A549 (cell line): Measurements from ENCODE around the gene SMARCB1. TPM values are rescaled to one million over a fixed set of nuclear protein-coding genes. Genes with fewer than 3 reads are reported as not detected.
A peak's percentile ranks its signal among the peaks of the same experiment; 100 is the strongest.

Source experiments
- ATAC-seq, 2 experiments: fragments of 200-7000 bp in 1 of 2; fragments of >200 bp in 1 of 2; cut with Nextera tagmentation in 1 of 2; cut with Tn5 transposase in 1 of 2; 3 replicates each; pipeline versions ENCODE4 v1.8.0 to v1.9.1; 2018 to 2020; ENCODE audit warnings: mild to moderate bottlenecking in 1 of 2, moderate library complexity in 1 of 2
- CTCF ChIA-PET: fragments of 300-600 bp; sonication (Branson Sonifier 250); formaldehyde crosslinking; extraction: SDS; loops from one replicate; lab custom pipeline; 2021; ENCODE audit warnings: antibody characterized with exemption, inconsistent platforms; lab: Yijun Ruan, JAX
- POLR2A ChIA-PET: fragments of 350-600 bp; formaldehyde crosslinking; extraction: SDS; loops from one replicate; lab custom pipeline; 2021; ENCODE audit warnings: antibody characterized with exemption, inconsistent platforms; lab: Yijun Ruan, JAX
- DNase-seq, 2 experiments: peaks; one replicate each; pipeline versions ENCODE4 v3.0.0 to v3.0.0-alpha.2; 2011 to 2016; ENCODE audit warnings: low read depth in 1 of 2, low spot score in 1 of 2
- FAIRE-seq: peaks from 2 replicates; lab custom pipeline; 2011; peaks lifted over from hg19 to GRCh38; lab: Jason Lieb, UNC
- H3K27ac ChIP-seq, 2 experiments: fragments of >200 bp; sonication (Bioruptor Twin); formaldehyde crosslinking; 3 replicates each; pipeline ENCODE4 v1.5.1; 2016 to 2017
- H3K4me1 ChIP-seq: fragments of >200 bp; sonication (Bioruptor Twin); formaldehyde crosslinking; 3 replicates; pipeline ENCODE4 v1.6.1; 2016
- H3K4me2 ChIP-seq: fragments of >200 bp; sonication (Bioruptor Twin); formaldehyde crosslinking; 3 replicates; pipeline ENCODE4 v1.6.1; 2016
- H3K4me3 ChIP-seq: fragments of >200 bp; sonication (Bioruptor Twin); formaldehyde crosslinking; 3 replicates; pipeline ENCODE4 v1.5.1; 2016
- H3K9me3 ChIP-seq: fragments of >200 bp; sonication (Bioruptor Twin); formaldehyde crosslinking; 3 replicates; pipeline ENCODE4 v1.6.1; 2016
- BHLHE40 ChIP-seq: IDR thresholded peaks from 2 replicates; pipeline ENCODE4 v1.6.1; 2012; ENCODE audit warnings: low read depth, low read length, inconsistent platforms
- CBX2 ChIP-seq: fragments of 200-600 bp; sonication (generic); IDR thresholded peaks from 2 replicates; pipeline ENCODE4 v1.6.1; 2016; ENCODE audit warnings: low read depth, mild to moderate bottlenecking, borderline replicate concordance
- CEBPB ChIP-seq, 2 experiments: fragments of >200 bp in 1 of 2; sonication (Bioruptor Twin) in 1 of 2; formaldehyde crosslinking in 1 of 2; IDR thresholded peaks; 2 replicates each; pipeline ENCODE4 v1.6.1; 2012 to 2016
- CHD2 ChIP-seq: fragments of 150-350 bp; IDR thresholded peaks from 2 replicates; pipeline ENCODE4 v1.6.1; 2014; ENCODE audit warnings: low read length; ENCODE audit not compliant: partially characterized antibody
- EHF ChIP-seq: fragments of 250-450 bp; sonication (Bioruptor Pico); IDR thresholded peaks from 2 replicates; pipeline ENCODE4 v1.5.0; 2020; ENCODE audit warnings: mild to moderate bottlenecking
- EHMT2 ChIP-seq: fragments of 200-600 bp; sonication (generic); IDR thresholded peaks from 2 replicates; pipeline ENCODE4 v1.6.1; 2016; ENCODE audit warnings: antibody characterized with exemption, low read depth, mild to moderate bottlenecking, moderate library complexity
- EP300 ChIP-seq, 2 experiments: fragments of >200 bp; sonication (Bioruptor Twin); formaldehyde crosslinking; IDR thresholded peaks; 2 replicates in 1 of 2; 3 replicates in 1 of 2; pipeline ENCODE4 v1.6.1; 2016 to 2017
- ESRRA ChIP-seq: fragments of 150-350 bp; IDR thresholded peaks from 2 replicates; pipeline ENCODE4 v1.6.1; 2014; ENCODE audit warnings: mild to moderate bottlenecking, low read length, borderline replicate concordance
- FOSL2 ChIP-seq, 2 experiments: fragments of 450-650 bp in 1 of 2; fragments of >200 bp in 1 of 2; sonication (Bioruptor Twin) in 1 of 2; formaldehyde crosslinking; IDR thresholded peaks; 2 replicates each; pipeline versions ENCODE4 v1.5.0 to v1.6.1; 2016 to 2020; ENCODE audit warnings: mild to moderate bottlenecking in 1 of 2, moderate library complexity in 1 of 2
- FOXS1 ChIP-seq: fragments of 250-450 bp; sonication (Bioruptor Pico); IDR thresholded peaks from 2 replicates; pipeline ENCODE4 v1.5.0; 2020; ENCODE audit warnings: mild to moderate bottlenecking, moderate library complexity
- GATA3 ChIP-seq: IDR thresholded peaks from 2 replicates; pipeline ENCODE4 v1.6.1; 2012; ENCODE audit warnings: borderline replicate concordance
- HOXA7 ChIP-seq: fragments of 250-450 bp; sonication (Bioruptor Pico); IDR thresholded peaks from 2 replicates; pipeline ENCODE4 v1.5.0; 2020; ENCODE audit warnings: mild to moderate bottlenecking, moderate library complexity
- HOXB5 ChIP-seq: fragments of 250-450 bp; sonication (Bioruptor Pico); IDR thresholded peaks from 2 replicates; pipeline ENCODE4 v1.5.0; 2020; ENCODE audit warnings: mild to moderate bottlenecking, moderate library complexity
- JUNB ChIP-seq: fragments of >200 bp; sonication (Bioruptor Twin); formaldehyde crosslinking; IDR thresholded peaks from 2 replicates; pipeline ENCODE4 v1.6.1; 2016
- MAZ ChIP-seq: fragments of 150-350 bp; IDR thresholded peaks from 2 replicates; pipeline ENCODE4 v1.6.1; 2014; ENCODE audit warnings: antibody characterized with exemption, low read depth, low read length, borderline replicate concordance
- MYC ChIP-seq: IDR thresholded peaks from 2 replicates; pipeline ENCODE4 v1.6.1; 2012; ENCODE audit warnings: mild to moderate bottlenecking, inconsistent platforms, low read length, improper control_type of control experiment, borderline replicate concordance
- NPAS2 ChIP-seq: fragments of 250-450 bp; sonication (Bioruptor Pico); IDR thresholded peaks from 2 replicates; pipeline ENCODE4 v1.8.0; 2022; ENCODE audit warnings: mild to moderate bottlenecking, moderate library complexity, borderline replicate concordance
- NR3C1 ChIP-seq: fragments of >200 bp; sonication (Bioruptor Twin); formaldehyde crosslinking; IDR thresholded peaks from 3 replicates; pipeline ENCODE4 v1.6.1; 2017
- POLR2AphosphoS2 ChIP-seq: conservative IDR thresholded peaks from 2 replicates; pipeline ENCODE4 v1.6.1; 2012; ENCODE audit warnings: low read length, improper control_type of control experiment, inconsistent platforms
- RAD21 ChIP-seq, 2 experiments: fragments of >200 bp in 1 of 2; sonication (Bioruptor Twin) in 1 of 2; formaldehyde crosslinking in 1 of 2; IDR thresholded peaks in 1 of 2; conservative IDR thresholded peaks in 1 of 2; 2 replicates in 1 of 2; 3 replicates in 1 of 2; pipeline ENCODE4 v1.6.1; 2012 to 2018; ENCODE audit warnings: inconsistent platforms in 1 of 2
- RCOR1 ChIP-seq: fragments of 150-350 bp; IDR thresholded peaks from 2 replicates; pipeline ENCODE4 v1.6.1; 2014; ENCODE audit warnings: antibody characterized with exemption, low read length, low read depth
- RFX5 ChIP-seq: fragments of 450-650 bp; IDR thresholded peaks from 2 replicates; pipeline ENCODE4 v1.7.1; 2014; ENCODE audit warnings: antibody characterized with exemption, mild to moderate bottlenecking, moderate library complexity
- SREBF2 ChIP-seq: fragments of 450-650 bp; IDR thresholded peaks from 2 replicates; pipeline ENCODE4 v1.6.1; 2014; ENCODE audit warnings: mild to moderate bottlenecking, moderate library complexity
- TP53 ChIP-seq: fragments of 250-450 bp; sonication (Bioruptor Pico); IDR thresholded peaks from 2 replicates; pipeline ENCODE4 v1.5.0; 2021; ENCODE audit warnings: mild to moderate bottlenecking, moderate library complexity
- ZNF302 ChIP-seq: fragments of 250-450 bp; sonication (Bioruptor Pico); IDR thresholded peaks from 2 replicates; pipeline ENCODE4 v1.9.0; 2021; ENCODE audit warnings: inconsistent platforms, mild to moderate bottlenecking, moderate library complexity
- WGBS: methylation state at CpG from one replicate; pipeline ENCODE4 v1.1.6; 2017; ENCODE audit errors: missing lambda C conversion rate; 5-methylcytosine and 5-hydroxymethylcytosine counted together
- polyA plus RNA-seq, 4 experiments: library from polyadenylated mRNA; depleted of rRNA in 3 of 4; stranded (reverse); fragments of >200 nt; fragmentation: RNase III in 1 of 4; extraction: RNeasy Plus Mini Kit Qiagen cat#74134 plus additional on column Dnase treatment in 1 of 4; gene quantifications; 2 replicates in 3 of 4; 3 replicates in 1 of 4; pipeline ENCODE4 v1.2.3, GENCODE V29; 2011 to 2017
- TF ChIP-seq, protein P1 (sequence below): IDR thresholded peaks from 2 replicates; pipeline ENCODE4 v1.6.1; 2012

The SMARCB1 gene
- polyA plus RNA-seq, 2 of the 4 experiments (the other 2 are of a cell fraction), result 65.6 to 133 TPM

- DNase-seq (no peak), FAIRE-seq (no peak), ATAC-seq (no peak)
- Histone ChIP-seq H3K4me2 (no peak overlapping the region), H3K27ac (no peak overlapping the region), H3K4me1 (peaks cover 10% of the 10 kb centered on the region; the same call in 1 of the 3 replicates), H3K9me3 (no peaks in the 10 kb centered on the region), H3K4me3 (no peak overlapping the region)
- CTCF ChIA-PET, result interaction anchor here (5.3 kb wide), 1 partner anchor 13 kb away, joined by 31 read pairs; no protein-coding TSS in a partner anchor
- 79% methylated on average over 4 of the region's 12 CpGs for WGBS
- POLR2A ChIA-PET, result no interaction called here
- TF ChIP-seq BHLHE40 (no peak), MAZ (no peak), FOXS1 (CRISPR knock-in tag) (no peak), HOXA7 (no peak)
These were observed 50.1 kb downstream of the SMARCB1 start for GRCh38 chr22:23836692-23837495.

- ChIA-PET POLR2A (no interaction called here), CTCF (interaction anchor here (5.3 kb wide), 1 partner anchor 13 kb away, joined by 31 read pairs; no protein-coding TSS in a partner anchor)
- H3K27ac ChIP-seq, result no peak overlapping the region
- TF ChIP-seq EHMT2 (no peak), EHF (no peak), CEBPB (IDR thresholded peaks at IDR 0.05) (no peak), GATA3 (no peak), HOXB5 (CRISPR knock-in tag) (no peak), MYC (no peak), RFX5 (no peak), NR3C1 (no peak), CBX2 (no peak), BHLHE40 (no peak), EP300 (IDR thresholded peaks at IDR 0.05) (no peak), POLR2AphosphoS2 (no peak), TP53 (no peak), JUNB (no peak), FOSL2 (IDR thresholded peaks at IDR 0.05) (no peak), FOSL2 (CRISPR knock-in tag; IDR thresholded peaks at IDR 0.05) (no peak)
- TF ChIP-seq, protein P1, sequence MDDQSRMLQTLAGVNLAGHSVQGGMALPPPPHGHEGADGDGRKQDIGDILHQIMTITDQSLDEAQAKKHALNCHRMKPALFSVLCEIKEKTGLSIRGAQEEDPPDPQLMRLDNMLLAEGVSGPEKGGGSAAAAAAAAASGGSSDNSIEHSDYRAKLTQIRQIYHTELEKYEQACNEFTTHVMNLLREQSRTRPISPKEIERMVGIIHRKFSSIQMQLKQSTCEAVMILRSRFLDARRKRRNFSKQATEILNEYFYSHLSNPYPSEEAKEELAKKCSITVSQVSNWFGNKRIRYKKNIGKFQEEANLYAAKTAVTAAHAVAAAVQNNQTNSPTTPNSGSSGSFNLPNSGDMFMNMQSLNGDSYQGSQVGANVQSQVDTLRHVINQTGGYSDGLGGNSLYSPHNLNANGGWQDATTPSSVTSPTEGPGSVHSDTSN, result no peak
- no peak for DNase-seq
- H3K4me1 ChIP-seq, result peaks cover 10% of the 10 kb centered on the region; the same call in 1 of the 3 replicates
- ATAC-seq, result no peak
- 86% methylated on average over 12 of the region's 12 CpGs for WGBS
- no peak for FAIRE-seq
- no peak overlapping the region for H3K4me3 ChIP-seq
- no peak overlapping the region for H3K4me2 ChIP-seq
- H3K9me3 ChIP-seq, result no peaks in the 10 kb centered on the region
These were observed 50.7 kb downstream of the SMARCB1 start for GRCh38 chr22:23837496-23837859.

- peaks cover 10% of the 10 kb centered on the region; the same call in 1 of the 3 replicates for H3K4me1 ChIP-seq
- 98% methylated on average over 32 of the region's 41 CpGs for WGBS
- ATAC-seq (no peak), DNase-seq (no peak), FAIRE-seq (no peak)
- peak overlapping the region; percentile 35; the same call in 1 of the 3 replicates for H3K4me3 ChIP-seq
- H3K4me2 ChIP-seq, result peak overlapping the region; percentile 81
- no peaks in the 10 kb centered on the region for H3K9me3 ChIP-seq
- no peak overlapping the region for H3K27ac ChIP-seq
- ChIA-PET CTCF (interaction anchor here (1.2 to 5.3 kb wide), 2 partner anchors 12 to 70 kb away, joined by 3 to 31 read pairs; partner anchors contain the start of gene CHCHD10), POLR2A (no interaction called here)
- no peak for TF ChIP-seq RAD21 (conservative IDR thresholded peaks at IDR 0.05 in 1 of 2, IDR thresholded peaks at IDR 0.05 in 1 of 2)
- TF ChIP-seq CHD2, result no peak
- TF ChIP-seq RFX5, result no peak
- no peak for TF ChIP-seq EHF
- TF ChIP-seq RCOR1, result no peak
- TF ChIP-seq MYC, result no peak
- no peak for TF ChIP-seq ESRRA
- TF ChIP-seq NPAS2 (CRISPR knock-in tag), result no peak
- TF ChIP-seq, protein P1, result no peak
- TF ChIP-seq ZNF302 (CRISPR knock-in tag), result no peak
- TF ChIP-seq JUNB, result no peak
- no peak for TF ChIP-seq EP300 (IDR thresholded peaks at IDR 0.05)
- TF ChIP-seq SREBF2, result no peak
These were observed 51.3 kb downstream of the SMARCB1 start for GRCh38 chr22:23837911-23838680.
